Type B pancreatic cell (in vitro differentiated cells): ENCODE measurements around the gene PRKAA1. TPM values are rescaled to one million over a fixed set of nuclear protein-coding genes. Genes with fewer than 3 reads are reported as not detected.

Experiments
- DNase-seq: peaks from one replicate; pipeline ENCODE4 v3.0.0; 2021; ENCODE audit warnings: mixed read lengths; ENCODE audit not compliant: unreplicated experiment; ENCODE audit errors: extremely low spot score
- H3K27ac Mint-ChIP-seq: 2 replicates; pipeline ENCODE4 v1.8.0; 2021; ENCODE audit warnings: mild to moderate bottlenecking, mixed read lengths
- H3K27me3 Mint-ChIP-seq: 2 replicates; pipeline ENCODE4 v1.8.0; 2021; ENCODE audit warnings: mixed read lengths
- H3K36me3 Mint-ChIP-seq: 2 replicates; pipeline ENCODE4 v1.8.0; 2021; ENCODE audit warnings: mixed read lengths
- H3K4me1 Mint-ChIP-seq: one replicate; pipeline ENCODE4 v1.8.0; 2021; ENCODE audit warnings: mixed read lengths; ENCODE audit not compliant: unreplicated experiment
- H3K4me3 Mint-ChIP-seq: 2 replicates; pipeline ENCODE4 v1.8.0; 2021; ENCODE audit warnings: mild to moderate bottlenecking, mixed read lengths
- H3K9me3 Mint-ChIP-seq: 2 replicates; pipeline ENCODE4 v1.8.0; 2021; ENCODE audit warnings: mixed read lengths
- CTCF ChIP-seq: fragments of 200-600 bp; sonication (generic); conservative IDR thresholded peaks from 2 replicates; pipeline ENCODE4 v1.5.0; 2021; ENCODE audit warnings: antibody characterized with exemption, mild to moderate bottlenecking
- total RNA-seq: library from RNA; stranded (reverse); gene quantifications from 2 replicates; pipeline ENCODE4 v1.2.1, GENCODE V29; 2021; ENCODE audit warnings: low replicate concordance

PRKAA1 gene
- total RNA-seq, 1 donor from 2014 or later = 58.6 TPM

GRCh38 chr5:40779561-40779960 is 18.6 kb downstream of the PRKAA1 start:
- Mint-ChIP-seq H3K4me3 (no peak overlapping the region), H3K27me3 (no peaks in the 10 kb centered on the region), H3K27ac (peak overlapping the region; percentile 11), H3K36me3 (peaks cover 18% of the 10 kb centered on the region), H3K9me3 (no peaks in the 10 kb centered on the region), H3K4me1 (peaks cover 23% of the 10 kb centered on the region)
- no peak for TF ChIP-seq CTCF
- DNase-seq = no peak

- Mint-ChIP-seq H3K27ac (no peak overlapping the region), H3K4me1 (peaks cover 17% of the 10 kb centered on the region), H3K36me3 (peaks cover 18% of the 10 kb centered on the region), H3K9me3 (no peaks in the 10 kb centered on the region), H3K4me3 (no peak overlapping the region), H3K27me3 (no peaks in the 10 kb centered on the region)
- DNase-seq = no peak
- no peak for TF ChIP-seq CTCF
Measured at GRCh38 chr5:40778133-40778532, 20.0 kb downstream of the PRKAA1 start.

- H3K4me1 Mint-ChIP-seq = peaks cover 14% of the 10 kb centered on the region
- H3K36me3 Mint-ChIP-seq = peaks cover 23% of the 10 kb centered on the region
- no peak overlapping the region for H3K4me3 Mint-ChIP-seq
- TF ChIP-seq CTCF = no peak
- no peaks in the 10 kb centered on the region for H3K27me3 Mint-ChIP-seq
- peak overlapping the region; percentile 80 for H3K27ac Mint-ChIP-seq
- DNase-seq = no peak
- no peaks in the 10 kb centered on the region for H3K9me3 Mint-ChIP-seq
Measured at GRCh38 chr5:40776658-40776977, 21.6 kb downstream of the PRKAA1 start.

GRCh38 chr5:40775846-40776657 is 22.1 kb downstream of the PRKAA1 start:
- Mint-ChIP-seq H3K4me3 (peak overlapping the region; percentile 45), H3K36me3 (peaks cover 23% of the 10 kb centered on the region), H3K27me3 (no peaks in the 10 kb centered on the region), H3K9me3 (no peaks in the 10 kb centered on the region), H3K27ac (peak overlapping the region; percentile 80), H3K4me1 (peaks cover 14% of the 10 kb centered on the region)
- TF ChIP-seq CTCF = no peak
- DNase-seq = no peak

GRCh38 chr5:40775085-40775845 is 22.9 kb downstream of the PRKAA1 start:
- H3K4me3 Mint-ChIP-seq = peak overlapping the region; percentile 2
- H3K27me3 Mint-ChIP-seq = no peaks in the 10 kb centered on the region
- no peak for DNase-seq
- no peak for TF ChIP-seq CTCF
- H3K36me3 Mint-ChIP-seq = peaks cover 23% of the 10 kb centered on the region
- H3K9me3 Mint-ChIP-seq = no peaks in the 10 kb centered on the region
- peak overlapping the region; percentile 80 for H3K27ac Mint-ChIP-seq
- H3K4me1 Mint-ChIP-seq = peaks cover 14% of the 10 kb centered on the region
